Muscle layer of duodenum (tissue), 2 donors: ENCODE data around the gene ERC2.

Experiments used
- H3K27ac ChIP-seq: one replicate; pipeline ENCODE4 v1.7.0; 2013; ENCODE audit warnings: mild to moderate bottlenecking, low read length
- H3K27me3 ChIP-seq: one replicate; pipeline ENCODE4 v1.7.0; 2013; ENCODE audit warnings: low read depth, mild to moderate bottlenecking, control low read depth, low read length
- H3K36me3 ChIP-seq, 2 donors: one replicate each; pipeline ENCODE4 v1.7.0; 2013; ENCODE audit warnings: low read length in 2 of 2, control low read depth in 1 of 2, mild to moderate bottlenecking in 1 of 2; ENCODE audit not compliant: insufficient read depth in 2 of 2, control insufficient read depth in 1 of 2
- H3K4me1 ChIP-seq, 2 donors: one replicate each; pipeline ENCODE4 v1.7.0; 2013; ENCODE audit warnings: low read length in 2 of 2, mild to moderate bottlenecking in 2 of 2, control low read depth in 1 of 2, moderate library complexity in 1 of 2; ENCODE audit not compliant: insufficient read depth in 2 of 2, control insufficient read depth in 1 of 2
- H3K4me3 ChIP-seq, 2 donors: one replicate each; pipeline ENCODE4 v1.7.0; 2013; ENCODE audit warnings: low read length in 2 of 2, low read depth in 1 of 2, mild to moderate bottlenecking in 1 of 2
- H3K9me3 ChIP-seq, 2 donors: one replicate each; pipeline ENCODE4 v1.7.0; 2013; ENCODE audit warnings: low read length in 2 of 2, control low read depth in 1 of 2, mild to moderate bottlenecking in 1 of 2; ENCODE audit not compliant: control insufficient read depth in 1 of 2
- donor health status: healthy.

Gene ERC2

DNA sequence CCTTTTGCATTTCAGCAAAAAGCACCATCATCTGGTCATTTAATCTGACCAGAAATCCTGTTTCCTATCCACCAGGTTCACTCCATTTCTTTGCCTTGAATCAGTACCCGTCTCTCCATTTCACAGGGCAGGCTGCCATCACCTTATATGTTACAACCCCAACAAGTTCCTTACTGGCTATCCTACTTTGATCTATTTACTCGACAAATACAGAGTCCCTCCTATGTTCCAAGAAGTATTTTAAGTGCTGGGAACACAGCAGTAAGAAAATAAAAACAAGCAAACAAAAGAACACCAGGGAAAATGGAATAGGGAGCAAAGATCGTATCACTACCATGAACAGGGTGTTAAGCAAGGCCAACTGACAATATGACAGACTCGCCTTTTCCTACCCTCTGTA lies 685.9 kb downstream of the ERC2 start:
- Histone ChIP-seq H3K4me1 (no peaks in the 10 kb centered on the region), H3K36me3 (no peaks in the 10 kb centered on the region), H3K27me3 (no peaks in the 10 kb centered on the region), H3K4me3 (no peak overlapping the region), H3K27ac (no peak overlapping the region), H3K9me3 (no peaks in the 10 kb centered on the region)

DNA sequence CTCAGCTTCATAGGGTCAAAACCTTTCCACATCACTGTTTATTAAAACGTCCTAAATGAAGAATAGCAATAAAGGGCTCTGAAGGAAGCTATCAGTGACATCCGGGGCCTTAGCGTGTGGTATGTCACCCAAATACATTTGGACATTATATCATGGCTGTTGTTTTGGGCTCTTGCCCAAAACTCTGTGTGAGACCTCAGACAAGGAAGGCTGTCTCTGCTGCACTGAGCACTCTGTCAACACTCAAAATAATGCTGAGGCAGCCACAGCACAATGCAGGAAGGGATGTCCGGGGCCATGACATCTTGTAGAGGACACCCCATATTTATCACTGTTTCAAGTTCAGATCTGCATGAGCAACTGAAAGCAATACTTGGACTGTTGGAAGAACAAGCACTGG lies 687.4 kb downstream of the ERC2 start:
- Histone ChIP-seq H3K27ac (no peak overlapping the region), H3K27me3 (no peaks in the 10 kb centered on the region)

DNA sequence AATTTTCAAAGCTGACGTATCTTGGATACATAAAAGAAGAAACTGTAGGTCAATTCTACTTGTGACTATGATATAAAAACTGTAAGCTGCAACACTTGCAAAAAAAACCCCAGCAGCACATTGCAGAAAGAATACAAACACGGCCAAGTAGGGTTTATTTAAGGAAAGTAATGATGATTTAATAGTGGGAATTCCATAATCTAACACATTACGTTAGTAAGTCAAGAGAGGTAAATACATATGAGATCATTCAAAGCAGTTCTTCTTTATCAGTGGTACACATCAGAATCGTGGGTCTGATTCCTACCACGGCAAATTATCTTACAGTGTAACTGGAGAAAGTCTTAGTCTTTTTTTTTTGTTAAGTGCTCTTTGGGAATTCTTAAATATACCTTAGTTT lies 688.7 kb downstream of the ERC2 start:
- Histone ChIP-seq H3K9me3 (no peaks in the 10 kb centered on the region), H3K36me3 (no peaks in the 10 kb centered on the region), H3K4me1 (no peaks in the 10 kb centered on the region), H3K27ac (no peak overlapping the region), H3K4me3 (no peak overlapping the region), H3K27me3 (no peaks in the 10 kb centered on the region)

More for the DNA sequence above, 687.4 kb downstream of the ERC2 start:
- H3K4me3 ChIP-seq, result no peak overlapping the region
- H3K4me1 ChIP-seq, result no peaks in the 10 kb centered on the region
- H3K9me3 ChIP-seq, result no peaks in the 10 kb centered on the region
- H3K36me3 ChIP-seq, result no peaks in the 10 kb centered on the region

DNA sequence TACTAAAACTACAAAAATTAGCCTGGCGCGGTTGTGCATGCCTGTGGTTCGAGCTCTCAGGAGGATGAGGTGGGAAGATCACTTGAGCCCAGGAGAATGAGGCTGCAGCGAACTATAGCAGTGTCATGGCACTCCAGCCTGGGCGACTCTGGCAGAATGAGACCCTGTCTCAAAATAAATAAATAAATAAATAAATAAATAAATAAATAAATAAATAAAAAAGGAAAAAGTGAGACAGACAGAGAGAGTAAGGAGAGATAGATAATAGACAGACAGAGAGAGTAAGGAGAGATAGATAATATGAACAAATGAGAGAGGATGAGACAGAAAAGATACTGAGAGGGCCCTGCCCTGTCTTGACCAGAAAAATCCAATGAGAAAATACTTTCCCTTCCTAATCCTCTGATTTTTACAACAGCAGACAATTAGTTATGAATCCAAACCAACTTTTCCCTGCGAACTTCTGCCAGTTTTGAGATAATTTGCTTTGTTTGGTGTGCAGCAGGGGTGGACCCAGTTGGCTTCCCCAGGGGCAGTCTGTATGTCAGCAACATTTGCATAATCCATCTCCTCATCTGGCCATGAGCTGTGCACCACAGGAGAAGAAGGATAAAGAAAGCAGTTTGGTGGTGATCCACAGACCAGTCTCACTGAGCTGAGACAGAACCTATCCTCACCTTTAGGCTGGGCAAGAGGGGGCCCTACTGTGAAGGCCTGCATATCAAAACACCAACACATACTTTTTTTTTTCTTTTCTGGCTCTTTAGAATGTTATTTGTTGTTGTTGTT lies 692.7 kb downstream of the ERC2 start:
- H3K27ac ChIP-seq, result no peak overlapping the region
- no peaks in the 10 kb centered on the region for H3K4me1 ChIP-seq
- H3K27me3 ChIP-seq, result no peaks in the 10 kb centered on the region
- H3K36me3 ChIP-seq, result no peaks in the 10 kb centered on the region
- H3K4me3 ChIP-seq, result no peak overlapping the region
- no peaks in the 10 kb centered on the region for H3K9me3 ChIP-seq

DNA sequence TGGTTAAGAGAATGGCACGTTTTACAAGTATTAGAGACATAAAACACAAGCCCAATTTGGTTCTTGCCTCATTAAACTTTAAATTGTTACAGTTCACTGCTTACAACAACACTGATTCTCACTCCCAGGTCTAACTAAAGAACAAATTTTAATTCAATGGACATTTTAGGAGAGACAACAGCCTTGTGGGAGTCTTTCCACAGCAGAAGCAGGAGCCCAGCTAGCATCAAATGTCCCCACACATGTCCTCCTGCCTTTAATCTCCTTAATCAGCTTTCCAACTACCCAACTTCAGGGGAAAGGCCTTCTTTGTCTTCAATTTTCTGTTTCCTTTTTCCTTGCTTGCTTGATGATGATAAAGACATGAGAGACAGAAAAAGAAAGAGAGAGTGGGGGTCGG lies 693.4 kb downstream of the ERC2 start:
- H3K27me3 ChIP-seq, result no peaks in the 10 kb centered on the region
- no peak overlapping the region for H3K27ac ChIP-seq
- no peaks in the 10 kb centered on the region for H3K4me1 ChIP-seq

DNA sequence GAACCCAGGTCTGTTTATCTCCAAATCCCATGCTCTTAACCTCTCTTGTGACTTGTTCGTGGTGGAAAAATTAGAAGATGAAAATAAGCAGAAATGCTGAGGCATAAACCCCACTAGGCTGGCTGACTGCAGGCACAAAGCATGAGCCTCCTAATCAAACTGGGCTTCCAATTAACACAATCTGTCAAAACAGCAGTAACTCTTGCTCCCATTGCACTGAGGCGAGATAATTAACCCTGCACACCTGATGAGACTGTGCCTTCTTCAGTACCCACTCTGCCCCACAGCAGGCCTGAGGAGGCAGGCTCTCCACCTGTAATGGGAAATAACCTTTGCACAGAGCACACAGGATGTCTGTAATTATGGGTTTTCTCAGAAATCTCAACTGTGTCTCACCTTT lies 696.8 kb downstream of the ERC2 start:
- Histone ChIP-seq H3K9me3 (no peaks in the 10 kb centered on the region), H3K4me1 (no peaks in the 10 kb centered on the region), H3K27me3 (no peaks in the 10 kb centered on the region), H3K27ac (no peak overlapping the region), H3K36me3 (no peaks in the 10 kb centered on the region), H3K4me3 (no peak overlapping the region)

More for the DNA sequence above, 693.4 kb downstream of the ERC2 start:
- no peak overlapping the region for H3K4me3 ChIP-seq
- H3K36me3 ChIP-seq, result no peaks in the 10 kb centered on the region
- no peaks in the 10 kb centered on the region for H3K9me3 ChIP-seq

DNA sequence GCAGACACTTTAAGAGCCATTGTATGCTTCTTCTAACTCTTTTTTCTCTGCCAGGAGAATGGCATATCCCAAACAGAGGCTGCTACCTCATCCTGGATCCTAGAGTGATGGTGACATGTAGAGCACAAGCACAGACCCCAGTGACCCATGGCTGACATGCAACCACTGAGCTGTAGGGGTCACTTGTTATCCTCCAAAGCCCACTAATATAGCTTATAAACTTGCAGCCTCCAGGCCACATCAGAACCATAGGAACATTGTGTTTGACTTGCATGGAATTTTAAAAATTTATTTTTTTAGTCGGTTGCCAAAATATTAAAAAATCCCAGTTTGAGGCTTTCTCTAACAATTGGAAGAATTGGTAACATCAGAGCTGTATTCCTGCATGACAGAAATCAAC lies 698.2 kb downstream of the ERC2 start:
- H3K9me3 ChIP-seq, result no peaks in the 10 kb centered on the region
- H3K4me3 ChIP-seq, result no peak overlapping the region
- no peaks in the 10 kb centered on the region for H3K27me3 ChIP-seq
- no peak overlapping the region for H3K27ac ChIP-seq
- no peaks in the 10 kb centered on the region for H3K4me1 ChIP-seq
- no peaks in the 10 kb centered on the region for H3K36me3 ChIP-seq

DNA sequence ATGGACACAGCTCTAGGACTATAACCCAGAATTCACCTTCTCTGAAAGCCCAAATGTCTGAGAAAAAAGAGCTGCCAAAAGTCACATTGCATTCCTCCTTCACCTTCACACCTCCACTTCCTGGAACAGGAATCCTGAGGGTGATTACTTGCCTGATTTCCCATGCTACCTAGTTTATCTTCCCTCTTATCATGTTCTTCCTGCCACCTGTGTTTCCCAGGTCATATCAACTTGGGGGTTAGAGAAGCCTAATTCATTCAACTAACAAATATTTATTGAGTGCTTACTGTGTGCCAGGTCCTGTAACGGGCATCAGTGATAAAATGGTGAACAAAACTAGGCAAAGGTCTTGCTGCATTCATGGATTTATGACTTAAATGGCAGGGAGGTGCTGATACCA lies 701.5 kb downstream of the ERC2 start:
- H3K4me3 ChIP-seq, result no peak overlapping the region

DNA sequence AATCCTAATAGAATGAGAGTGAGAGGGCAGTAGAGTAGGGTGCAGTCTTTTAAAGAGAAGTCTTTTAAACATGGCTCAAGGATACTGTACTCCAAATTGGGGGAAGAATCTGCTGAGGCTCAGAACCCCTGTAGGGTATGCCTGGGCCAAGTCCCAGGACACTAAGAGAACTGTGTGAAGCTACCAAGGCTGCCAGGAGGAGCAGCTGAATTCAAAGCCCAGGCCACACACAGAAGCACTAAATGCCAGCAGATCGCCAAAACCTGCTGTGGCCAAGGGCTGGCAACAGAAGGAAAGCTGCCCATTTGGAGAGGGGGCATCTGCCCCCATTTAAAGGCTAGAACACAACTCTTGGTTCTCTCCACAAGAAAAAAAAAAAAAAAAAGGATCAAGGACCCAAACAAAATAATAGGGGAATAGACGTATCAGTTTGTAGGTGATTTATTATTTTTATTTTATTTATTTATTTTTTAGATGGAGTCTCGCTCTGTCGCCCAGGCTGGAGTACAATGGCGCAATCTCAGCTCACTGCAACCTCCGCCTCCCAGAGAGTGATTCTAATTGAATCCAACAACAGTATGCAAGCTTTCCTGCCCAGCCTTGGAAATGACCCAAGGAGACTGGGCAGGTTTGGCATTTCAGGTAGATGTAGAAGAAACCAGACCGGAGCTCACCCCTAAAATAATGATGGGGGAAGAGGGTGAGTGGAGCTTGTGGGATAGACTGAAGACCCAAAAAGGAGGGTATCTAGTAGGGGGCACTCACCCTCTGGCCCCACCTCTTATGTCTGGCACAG lies 702.2 kb downstream of the ERC2 start:
- Histone ChIP-seq H3K27ac (no peak overlapping the region), H3K36me3 (no peaks in the 10 kb centered on the region), H3K27me3 (no peaks in the 10 kb centered on the region)

More for the DNA sequence above, 701.5 kb downstream of the ERC2 start:
- H3K4me1 ChIP-seq, result no peaks in the 10 kb centered on the region
- H3K36me3 ChIP-seq, result no peaks in the 10 kb centered on the region
- H3K27me3 ChIP-seq, result no peaks in the 10 kb centered on the region
- H3K27ac ChIP-seq, result no peak overlapping the region
- no peaks in the 10 kb centered on the region for H3K9me3 ChIP-seq

DNA sequence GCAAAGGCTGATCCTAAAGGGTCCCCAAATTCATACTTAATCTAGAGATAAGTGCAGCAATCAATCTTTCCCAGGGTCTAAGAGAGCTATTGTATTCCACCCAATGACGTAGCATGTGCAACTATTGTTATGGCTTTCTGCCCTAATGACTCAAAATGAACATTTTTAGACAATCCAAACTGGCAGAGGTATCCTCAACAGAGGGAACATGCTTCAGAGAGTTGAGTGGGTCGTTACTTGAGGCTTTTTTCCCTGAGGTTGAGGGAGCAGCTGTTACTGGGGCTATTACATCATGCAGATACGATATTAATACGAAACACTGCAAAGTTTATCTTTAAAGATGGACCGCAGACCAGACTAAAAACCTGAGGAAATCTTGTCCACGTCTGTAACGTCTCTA lies 702.9 kb downstream of the ERC2 start:
- H3K4me3 ChIP-seq, result no peak overlapping the region
- no peaks in the 10 kb centered on the region for H3K36me3 ChIP-seq
- no peaks in the 10 kb centered on the region for H3K27me3 ChIP-seq

More for the DNA sequence above, 702.2 kb downstream of the ERC2 start:
- Histone ChIP-seq H3K4me1 (no peaks in the 10 kb centered on the region), H3K9me3 (no peaks in the 10 kb centered on the region), H3K4me3 (no peak overlapping the region)

DNA sequence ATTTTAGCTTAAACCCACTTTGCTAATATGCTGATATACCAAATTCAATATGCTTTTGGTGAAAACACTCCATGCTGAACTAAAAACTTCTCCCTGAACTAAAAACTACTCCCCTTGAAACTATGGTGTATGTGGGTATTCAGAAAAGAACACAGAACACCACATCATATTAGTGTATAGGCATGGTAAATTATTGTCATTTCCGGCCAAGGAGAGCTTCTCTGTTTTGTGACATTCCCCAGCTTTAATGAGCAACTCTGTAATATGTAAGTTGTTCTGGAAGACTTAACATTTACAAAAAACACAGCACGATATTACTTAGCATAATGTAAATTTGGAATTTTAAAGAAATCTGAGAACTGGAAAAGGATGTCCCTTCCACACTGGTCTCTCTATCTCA lies 711.3 kb downstream of the ERC2 start:
- Histone ChIP-seq H3K4me1 (no peaks in the 10 kb centered on the region), H3K27me3 (no peaks in the 10 kb centered on the region), H3K9me3 (no peaks in the 10 kb centered on the region), H3K4me3 (no peak overlapping the region), H3K27ac (no peak overlapping the region), H3K36me3 (no peaks in the 10 kb centered on the region)

More for the DNA sequence above, 702.9 kb downstream of the ERC2 start:
- H3K27ac ChIP-seq, result no peak overlapping the region
- no peaks in the 10 kb centered on the region for H3K4me1 ChIP-seq
- no peaks in the 10 kb centered on the region for H3K9me3 ChIP-seq
